ENCODE measurements around the gene XNDC1N.

DNA sequence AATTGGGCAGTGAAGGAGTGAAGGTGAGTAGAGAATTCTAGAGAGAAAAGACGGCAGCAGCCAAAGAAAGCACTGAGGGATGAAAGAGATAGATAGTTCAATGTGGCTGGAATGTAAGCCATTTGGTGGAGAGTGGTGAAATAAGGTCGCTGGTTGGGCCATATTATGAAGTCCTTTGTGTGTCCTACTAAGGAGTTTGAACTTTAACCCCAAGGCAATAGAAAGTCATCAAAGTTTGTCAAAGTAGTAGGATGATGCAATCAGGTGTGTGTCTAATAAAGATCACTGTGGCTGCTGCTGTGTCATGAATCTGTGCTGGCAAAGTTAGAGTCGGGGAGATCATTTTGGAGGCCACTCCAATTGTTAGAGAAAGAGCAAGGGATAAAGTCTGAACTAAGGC, 19.1 kb upstream of the XNDC1N start:
- TF ChIP-seq FOXK2 (conservative IDR thresholded peaks at IDR 0.05 in 1 of 2, IDR thresholded peaks at IDR 0.05 in 1 of 2; ENCODE audit: low read depth in 2 of 2) = no peak
- no peak for TF ChIP-seq BRD9 (IDR thresholded peaks at IDR 0.05; ENCODE audit: low read depth, partially characterized antibody)
- no peak for TF ChIP-seq BHLHE40 (IDR thresholded peaks at IDR 0.05; ENCODE audit: low read length)
- no peak for TF ChIP-seq MYNN (IDR thresholded peaks at IDR 0.05)
- TF ChIP-seq MYNN (CRISPR knock-in tag; IDR thresholded peaks at IDR 0.05) = no peak
- TF ChIP-seq ZFP36 (IDR thresholded peaks at IDR 0.05; ENCODE audit: low read depth, low read length, partially characterized antibody) = no peak
